HFF-Myc (cell line): ENCODE results near the gene CHMP3.

Experiments used
- DNase-seq: peaks from one replicate; pipeline ENCODE4 v3.0.0-alpha.2; 2011; ENCODE audit warnings: low read depth; ENCODE audit errors: extremely low read depth
- H3K4me3 ChIP-seq: replicated peaks from 2 replicates; pipeline ENCODE4 v1.5.1; 2011; ENCODE audit warnings: low read depth, mild to moderate bottlenecking, control low read depth, low read length
- TF ChIP-seq, protein P1 (sequence below): IDR thresholded peaks from 2 replicates; pipeline ENCODE4 v1.5.1; 2012; ENCODE audit warnings: mild to moderate bottlenecking, low read depth, low read length, control low read depth; ENCODE audit errors: missing control alignments

The CHMP3 gene

GRCh38 chr2:86468162-86469033, 94.8 kb downstream of the CHMP3 start:
- no peak overlapping the region for H3K4me3 ChIP-seq
- TF ChIP-seq, protein P1, sequence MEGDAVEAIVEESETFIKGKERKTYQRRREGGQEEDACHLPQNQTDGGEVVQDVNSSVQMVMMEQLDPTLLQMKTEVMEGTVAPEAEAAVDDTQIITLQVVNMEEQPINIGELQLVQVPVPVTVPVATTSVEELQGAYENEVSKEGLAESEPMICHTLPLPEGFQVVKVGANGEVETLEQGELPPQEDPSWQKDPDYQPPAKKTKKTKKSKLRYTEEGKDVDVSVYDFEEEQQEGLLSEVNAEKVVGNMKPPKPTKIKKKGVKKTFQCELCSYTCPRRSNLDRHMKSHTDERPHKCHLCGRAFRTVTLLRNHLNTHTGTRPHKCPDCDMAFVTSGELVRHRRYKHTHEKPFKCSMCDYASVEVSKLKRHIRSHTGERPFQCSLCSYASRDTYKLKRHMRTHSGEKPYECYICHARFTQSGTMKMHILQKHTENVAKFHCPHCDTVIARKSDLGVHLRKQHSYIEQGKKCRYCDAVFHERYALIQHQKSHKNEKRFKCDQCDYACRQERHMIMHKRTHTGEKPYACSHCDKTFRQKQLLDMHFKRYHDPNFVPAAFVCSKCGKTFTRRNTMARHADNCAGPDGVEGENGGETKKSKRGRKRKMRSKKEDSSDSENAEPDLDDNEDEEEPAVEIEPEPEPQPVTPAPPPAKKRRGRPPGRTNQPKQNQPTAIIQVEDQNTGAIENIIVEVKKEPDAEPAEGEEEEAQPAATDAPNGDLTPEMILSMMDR = no peak
- no peak for DNase-seq

- TF ChIP-seq, protein P1 = no peak
- no peak overlapping the region for H3K4me3 ChIP-seq
- no peak for DNase-seq
Observed at GRCh38 chr2:86466306-86466705, 96.9 kb downstream of the CHMP3 start.

- no peak overlapping the region for H3K4me3 ChIP-seq
- TF ChIP-seq, protein P1 = no peak
- DNase-seq = no peak
Observed at GRCh38 chr2:86464652-86465051, 98.6 kb downstream of the CHMP3 start.

GRCh38 chr2:86461042-86461743, 102.0 kb downstream of the CHMP3 start:
- TF ChIP-seq, protein P1 = no peak
- DNase-seq = no peak
- no peak overlapping the region for H3K4me3 ChIP-seq

DNA sequence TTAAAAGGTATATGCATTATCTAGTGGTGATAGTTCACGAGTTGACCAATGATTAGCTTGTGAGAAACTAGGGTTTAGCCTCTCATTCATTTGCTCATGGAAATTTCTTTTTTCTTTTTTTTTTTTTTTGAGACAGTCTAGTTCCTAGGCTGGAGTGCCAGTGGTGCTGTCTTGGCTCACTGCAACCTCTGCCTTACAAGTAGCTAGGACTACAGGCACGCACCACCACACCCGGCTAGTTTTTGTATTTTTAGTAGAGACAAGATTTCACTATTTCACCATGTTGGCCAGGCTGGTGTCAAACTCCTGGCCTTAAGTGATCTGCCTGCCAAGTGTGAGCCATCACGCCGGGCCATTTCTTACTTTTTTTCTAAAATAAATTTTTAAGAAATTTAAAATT, 108.1 kb downstream of the CHMP3 start:
- DNase-seq = no peak
- TF ChIP-seq, protein P1 = no peak
- no peak overlapping the region for H3K4me3 ChIP-seq

- TF ChIP-seq, protein P1 = no peak
- H3K4me3 ChIP-seq = no peak overlapping the region
- no peak for DNase-seq
Observed at GRCh38 chr2:86454238-86454637, 109.0 kb downstream of the CHMP3 start.
